ENCODE results near the gene GALNT10. TPM values are rescaled to one million over a fixed set of nuclear protein-coding genes. Genes with fewer than 3 reads are reported as not detected.

The GALNT10 gene
- total and polyA plus RNA-seq, 2 of the 4 experiments (the other 2 are of a cell fraction), result 46.2 to 67.0 TPM

GRCh38 chr5:154248691-154249090 lies 58.2 kb downstream of the GALNT10 start:
- H2AFZ ChIP-seq (replicated peaks; ENCODE audit: low read length, poor library complexity), result no peak overlapping the region
- H2BK15ac ChIP-seq (ENCODE audit: low read depth, low read length), result no peak overlapping the region
- no peak overlapping the region for H2AK9ac ChIP-seq (replicated peaks; ENCODE audit: low read depth, low read length, poor library complexity)
- no peak overlapping the region for H4K91ac ChIP-seq (ENCODE audit: insufficient read depth, low read depth, low read length)
- no peaks in the 10 kb centered on the region for H3K9me3 ChIP-seq (ENCODE audit: control insufficient read depth, insufficient read depth, low read length)
- no peaks in the 10 kb centered on the region for H3K36me3 ChIP-seq (ENCODE audit: control insufficient read depth, insufficient read depth, low read length)
- no peak overlapping the region for H2BK20ac ChIP-seq (ENCODE audit: low read depth, low read length)
- no peak overlapping the region for H2AK5ac ChIP-seq (ENCODE audit: low read depth, low read length)
- no peak overlapping the region for H2BK5ac ChIP-seq (ENCODE audit: low read depth, low read length, poor library complexity, severe bottlenecking)
- intact Hi-C loops (cut with micrococcal nuclease) (no loop called here), dilution Hi-C loops (cut with HindIII; ENCODE audit: low sequenced_read_pairs, unreplicated experiment) (no loop called here), in situ Hi-C loops (cut with MboI; ENCODE audit: low sequenced_read_pairs) (no loop called here)
- H3K14ac ChIP-seq (replicated peaks; ENCODE audit: low read depth, low read length), result no peak overlapping the region
- H3K4ac ChIP-seq (ENCODE audit: low read depth, low read length), result no peak overlapping the region
- H3K27ac ChIP-seq (ENCODE audit: insufficient read depth, low read length), result no peak overlapping the region
- no peak overlapping the region for H4K5ac ChIP-seq (ENCODE audit: low read depth, low read length)
- ChIA-PET CTCF (no interaction called here), POLR2A (ENCODE audit: unreplicated experiment) (interaction anchor here (0.7 kb wide), 1 partner anchor 10 kb away, joined by 3 read pairs; no protein-coding TSS in a partner anchor)
- DNase-seq, result no peak
- no peak overlapping the region for H3K4me3 ChIP-seq (ENCODE audit: insufficient read depth, low read depth, low read length)
- H3K9ac ChIP-seq (ENCODE audit: low read depth, low read length), result no peak overlapping the region
- ATAC-seq (ENCODE audit: low read depth), result no peak
- no peak overlapping the region for H2BK120ac ChIP-seq (ENCODE audit: low read depth, low read length)
- H3K18ac ChIP-seq (ENCODE audit: low read depth, low read length), result no peak overlapping the region
- WGBS, 2 experiments (ENCODE audit: extremely low coverage in 2 of 2, insufficient read length in 1 of 2), result 60% methylated on average over 1 of the region's 2 CpGs; no CpG with 5 or more reads in 1 of the 2 experiments
- H3K9me1 ChIP-seq (ENCODE audit: insufficient read depth, low read length), result peaks cover 13% of the 10 kb centered on the region
- TF ChIP-seq USF2 (IDR thresholded peaks at IDR 0.05; ENCODE audit: low read depth, low read length) (no peak), CEBPB (IDR thresholded peaks at IDR 0.05; ENCODE audit: low read depth, low read length) (no peak), ELK1 (IDR thresholded peaks at IDR 0.05; ENCODE audit: borderline replicate concordance, low read depth, low read length) (no peak), MXI1 (IDR thresholded peaks at IDR 0.05; ENCODE audit: borderline replicate concordance, low read depth, low read length) (no peak), POLR2A (IDR thresholded peaks at IDR 0.05; ENCODE audit: low read depth, low read length) (no peak), CHD1 (IDR thresholded peaks at IDR 0.05; ENCODE audit: low read depth, low read length) (no peak), CTCF (conservative IDR thresholded peaks at IDR 0.05; ENCODE audit: low read depth, low read length) (no peak), SMC3 (IDR thresholded peaks at IDR 0.05; ENCODE audit: low read depth, low read length) (no peak), NFE2L2 (IDR thresholded peaks at IDR 0.05; ENCODE audit: low read depth, low read length) (no peak), RAD21 (IDR thresholded peaks at IDR 0.05; ENCODE audit: low read length) (no peak), MAFK (IDR thresholded peaks at IDR 0.05; ENCODE audit: low read depth, low read length) (no peak)
- H4K8ac ChIP-seq (ENCODE audit: low read depth in 2 of 2, low read length in 2 of 2), result no peak overlapping the region
- no peaks in the 10 kb centered on the region for H3K27me3 ChIP-seq (ENCODE audit: control insufficient read depth, insufficient read depth, low read length)
- H3K4me1 ChIP-seq (ENCODE audit: control insufficient read depth, insufficient read depth, low read length), result peaks cover 9% of the 10 kb centered on the region
- H3K4me2 ChIP-seq (ENCODE audit: low read depth, low read length), result no peak overlapping the region
- H3K23ac ChIP-seq (ENCODE audit: low read depth, low read length), result no peak overlapping the region
- peaks cover 27% of the 10 kb centered on the region for H4K20me1 ChIP-seq (ENCODE audit: insufficient read depth, low read length)
- peaks cover 27 to 41% of the 10 kb centered on the region in 2 experiments for H3K79me1 ChIP-seq (ENCODE audit: low read depth in 1 of 2, low read length in 2 of 2)
- BruUV-seq (replicated peaks), result no TSS peak
- H3K56ac ChIP-seq (ENCODE audit: extremely low read depth, insufficient read depth, low read length), result no peak overlapping the region

All from IMR-90 (cell line).